Measurements from ENCODE around the gene ASB6.

ASB6 gene

GRCh38 chr9:129629251-129629820 lies 12.6 kb downstream of the ASB6 start:
- DNase-seq (ENCODE audit: low read depth): no peak
- H3K4me3 ChIP-seq (ENCODE audit: low read length): no peak overlapping the region
- no peak for TF ChIP-seq CTCF (conservative IDR thresholded peaks at IDR 0.05; ENCODE audit: low read depth, low read length)

GRCh38 chr9:129628709-129629108 lies 13.2 kb downstream of the ASB6 start:
- no peak for DNase-seq (ENCODE audit: low read depth)
- H3K4me3 ChIP-seq (ENCODE audit: low read length): no peak overlapping the region

GRCh38 chr9:129627556-129628440 lies 14.2 kb downstream of the ASB6 start:
- DNase-seq (ENCODE audit: low read depth): no peak
- no peak for TF ChIP-seq CTCF (conservative IDR thresholded peaks at IDR 0.05; ENCODE audit: low read depth, low read length)
- peak overlapping the region; percentile 90 for H3K4me3 ChIP-seq (ENCODE audit: low read length)

More at GRCh38 chr9:129628709-129629108, 13.2 kb downstream of the ASB6 start:
- TF ChIP-seq CTCF (conservative IDR thresholded peaks at IDR 0.05; ENCODE audit: low read depth, low read length): no peak

- no peak for DNase-seq (ENCODE audit: low read depth)
- no peak for TF ChIP-seq CTCF (conservative IDR thresholded peaks at IDR 0.05; ENCODE audit: low read depth, low read length)
- H3K4me3 ChIP-seq (ENCODE audit: low read length): peak overlapping the region; percentile 90
Observed at GRCh38 chr9:129626625-129627284, 15.2 kb downstream of the ASB6 start.

- H3K4me3 ChIP-seq (ENCODE audit: low read length): peak within 1 kb of the TSS; percentile 90
- DNase-seq (ENCODE audit: low read depth): no peak
- TF ChIP-seq CTCF (conservative IDR thresholded peaks at IDR 0.05; ENCODE audit: low read depth, low read length): no peak
Observed at GRCh38 chr9:129626079-129626624, 15.8 kb downstream of the ASB6 start, which contains the start of gene NTMT1. Gene NTMT1, plus strand, starts transcription at chr9:129626163. Its CDS starts 6,541 bp downstream, at chr9:129632704.

- no peak for DNase-seq (ENCODE audit: low read depth)
Observed at GRCh38 chr9:129624947-129625346, 17.0 kb downstream of the ASB6 start.

More at GRCh38 chr9:129624947-129625346, 17.0 kb downstream of the ASB6 start:
- H3K4me3 ChIP-seq (ENCODE audit: low read length): no peak overlapping the region
- TF ChIP-seq CTCF (conservative IDR thresholded peaks at IDR 0.05; ENCODE audit: low read depth, low read length): no peak

Measured in retinal pigment epithelial cell (primary cell).